OCI-M2 (cell line): Measurements from ENCODE around the gene C20orf141.
"Not testable (repeated sequence)": the region's sequence is repeated elsewhere in the genome, so short reads cannot be mapped to it uniquely, and the experiment has no call there.

ENCODE experiments used
- DNase-seq: peaks from one replicate; lab custom pipeline; 2025; ENCODE audit not compliant: unreplicated experiment; lab: John Stamatoyannopoulos, UW

C20orf141 gene

GRCh38 chr20:2814587-2815051, at the start of gene C20orf141:
Gene C20orf141, plus strand, starts transcription at chr20:2814987. Its CDS starts 198 bp downstream, at chr20:2815185.
- no peak for DNase-seq

GRCh38 chr20:2767768-2768631, 46.8 kb upstream of the C20orf141 start:
- DNase-seq: no peak

- no peak for DNase-seq
Measured at GRCh38 chr20:2768632-2769015, 46.2 kb upstream of the C20orf141 start.

- not testable (repeated sequence) for DNase-seq
Measured at GRCh38 chr20:2770091-2770490, 44.7 kb upstream of the C20orf141 start.

GRCh38 chr20:2771631-2772080, 43.1 kb upstream of the C20orf141 start:
- no peak for DNase-seq

GRCh38 chr20:2773812-2774211, 41.0 kb upstream of the C20orf141 start:
- DNase-seq: no peak

GRCh38 chr20:2775139-2775538, 39.6 kb upstream of the C20orf141 start:
- DNase-seq: no peak

- no peak for DNase-seq
Measured at GRCh38 chr20:2778602-2779321, 36.0 kb upstream of the C20orf141 start.

- DNase-seq: no peak
Measured at GRCh38 chr20:2780948-2781347, 33.8 kb upstream of the C20orf141 start.

GRCh38 chr20:2783908-2784566, 30.8 kb upstream of the C20orf141 start:
- DNase-seq: no peak

- no peak for DNase-seq
Measured at GRCh38 chr20:2793471-2793870, 21.3 kb upstream of the C20orf141 start.

GRCh38 chr20:2794202-2794748, 20.5 kb upstream of the C20orf141 start:
- no peak for DNase-seq

- no peak for DNase-seq
Measured at GRCh38 chr20:2794866-2795447, 19.8 kb upstream of the C20orf141 start.

- DNase-seq: no peak
Measured at GRCh38 chr20:2795451-2795850, 19.3 kb upstream of the C20orf141 start.

GRCh38 chr20:2796011-2796660, 18.7 kb upstream of the C20orf141 start:
- DNase-seq: no peak

- DNase-seq: no peak
Measured at GRCh38 chr20:2797136-2797983, 17.4 kb upstream of the C20orf141 start.

- DNase-seq: no peak
Measured at GRCh38 chr20:2798095-2798805, 16.5 kb upstream of the C20orf141 start.

- DNase-seq: no peak
Measured at GRCh38 chr20:2798814-2799213, 16.0 kb upstream of the C20orf141 start.

GRCh38 chr20:2799271-2799670, 15.5 kb upstream of the C20orf141 start:
- DNase-seq: no peak
